GM12892 (cell line): ENCODE data around the gene FUT8. TPM values are rescaled to one million over a fixed set of nuclear protein-coding genes. Genes with fewer than 3 reads are reported as not detected.

Experiments
- DNase-seq: peaks from one replicate; pipeline ENCODE4 v3.0.0; 2011; ENCODE audit not compliant: insufficient read length
- FAIRE-seq: peaks from 2 replicates; lab custom pipeline; 2011; peaks lifted over from hg19 to GRCh38; lab: Jason Lieb, UNC
- POLR2A ChIP-seq: IDR thresholded peaks from 2 replicates; pipeline ENCODE4 v1.6.1; 2011; ENCODE audit warnings: low read depth, low read length, control low read depth
- POLR2AphosphoS5 ChIP-seq: IDR thresholded peaks from 2 replicates; pipeline ENCODE4 v1.6.1; 2011; ENCODE audit warnings: low read depth, low read length, control low read depth
- TAF1 ChIP-seq: IDR thresholded peaks from 2 replicates; pipeline ENCODE4 v1.6.1; 2011; ENCODE audit warnings: low read depth, mild to moderate bottlenecking, control low read depth, low read length, borderline replicate concordance
- polyA plus RNA-seq: library from polyadenylated mRNA; unstranded; fragments of >200 nt; gene quantifications from one replicate; pipeline ENCODE4 v1.2.1, GENCODE V29; 2012; ENCODE audit warnings: missing spikeins, inconsistent platforms; ENCODE audit not compliant: missing spikeins

FUT8 gene
- polyA plus RNA-seq, result 44.2 TPM

GRCh38 chr14:65412032-65412846 lies at the start of gene FUT8:
FUT8 (plus strand) TSS chr14:65412730; CDS start chr14:65561564, 148,834 bp downstream.
- peak; percentile 73 for DNase-seq
- TF ChIP-seq POLR2A, result peak; percentile 88
- peak; percentile 88 for TF ChIP-seq POLR2AphosphoS5
- TF ChIP-seq TAF1, result peak; percentile 88
- peak; percentile 98 for FAIRE-seq

- DNase-seq (no peak), FAIRE-seq (no peak)
- no peak for TF ChIP-seq POLR2A
- TF ChIP-seq TAF1, result no peak
- TF ChIP-seq POLR2AphosphoS5, result no peak
Observed at GRCh38 chr14:65366802-65367565, 45.5 kb upstream of the FUT8 start.

- DNase-seq (no peak), FAIRE-seq (peak; percentile 56)
- no peak for TF ChIP-seq TAF1
- no peak for TF ChIP-seq POLR2A
- no peak for TF ChIP-seq POLR2AphosphoS5
Observed at GRCh38 chr14:65369560-65369959, 43.0 kb upstream of the FUT8 start.

GRCh38 chr14:65370801-65371248 lies 41.7 kb upstream of the FUT8 start:
- TF ChIP-seq TAF1, result no peak
- no peak for TF ChIP-seq POLR2AphosphoS5
- no peak for TF ChIP-seq POLR2A
- no peak for DNase-seq
- FAIRE-seq, result peak; percentile 90

- DNase-seq, result no peak
- TF ChIP-seq TAF1, result no peak
- no peak for TF ChIP-seq POLR2AphosphoS5
- no peak for TF ChIP-seq POLR2A
- no peak for FAIRE-seq
Observed at GRCh38 chr14:65371784-65372183, 40.7 kb upstream of the FUT8 start.

GRCh38 chr14:65373016-65373670 lies 39.4 kb upstream of the FUT8 start:
- FAIRE-seq (peak; percentile 79), DNase-seq (no peak)
- TF ChIP-seq POLR2AphosphoS5, result no peak
- no peak for TF ChIP-seq POLR2A
- TF ChIP-seq TAF1, result no peak

GRCh38 chr14:65373671-65374039 lies 38.9 kb upstream of the FUT8 start:
- TF ChIP-seq TAF1 (no peak), POLR2A (no peak), POLR2AphosphoS5 (no peak)
- FAIRE-seq, result no peak
- DNase-seq, result no peak

GRCh38 chr14:65377576-65377975 lies 35.0 kb upstream of the FUT8 start:
- TF ChIP-seq TAF1 (no peak), POLR2AphosphoS5 (no peak), POLR2A (no peak)
- FAIRE-seq (peak; percentile 68), DNase-seq (no peak)

- no peak for TF ChIP-seq TAF1
- TF ChIP-seq POLR2AphosphoS5, result no peak
- no peak for TF ChIP-seq POLR2A
- DNase-seq, result no peak
- FAIRE-seq, result no peak
Observed at GRCh38 chr14:65382586-65382985, 29.9 kb upstream of the FUT8 start.

GRCh38 chr14:65387171-65387570 lies 25.4 kb upstream of the FUT8 start:
- TF ChIP-seq POLR2A, result no peak
- no peak for TF ChIP-seq POLR2AphosphoS5
- TF ChIP-seq TAF1, result no peak
- FAIRE-seq (no peak), DNase-seq (no peak)

- no peak for DNase-seq
- no peak for FAIRE-seq
- TF ChIP-seq POLR2AphosphoS5, result no peak
- TF ChIP-seq TAF1, result no peak
- TF ChIP-seq POLR2A, result no peak
Observed at GRCh38 chr14:65387628-65388027, 24.9 kb upstream of the FUT8 start.
